BLaER1 (cell line): ENCODE measurements around the gene TSPAN7.

ENCODE experiments used
- H3K27ac ChIP-seq: shearing (Covaris generic); formaldehyde crosslinking; 2 replicates; pipeline ENCODE4 v1.8.1; 2022
- H3K27me3 ChIP-seq: shearing (Covaris generic); formaldehyde crosslinking; 2 replicates; pipeline ENCODE4 v1.8.1; 2022
- H3K36me3 ChIP-seq: shearing (Covaris generic); formaldehyde crosslinking; 2 replicates; pipeline ENCODE4 v1.8.1; 2022
- H3K4me1 ChIP-seq: shearing (Covaris generic); formaldehyde crosslinking; 2 replicates; pipeline ENCODE4 v1.8.1; 2022
- H3K4me2 ChIP-seq: shearing (Covaris generic); formaldehyde crosslinking; 2 replicates; pipeline ENCODE4 v1.8.1; 2022
- H3K4me3 ChIP-seq: shearing (Covaris generic); formaldehyde crosslinking; 2 replicates; pipeline ENCODE4 v1.8.1; 2022
- H3K9ac ChIP-seq: shearing (Covaris generic); formaldehyde crosslinking; 2 replicates; pipeline ENCODE4 v1.8.1; 2022
- H3K9me3 ChIP-seq: shearing (Covaris generic); formaldehyde crosslinking; 2 replicates; pipeline ENCODE4 v1.8.1; 2022
- H4K20me1 ChIP-seq: shearing (Covaris generic); formaldehyde crosslinking; 2 replicates; pipeline ENCODE4 v1.8.1; 2022
- Cebpa-rat ChIP-seq: shearing (Covaris generic); IDR thresholded peaks from 2 replicates; pipeline ENCODE4 v1.8.1; 2022

The TSPAN7 gene

DNA sequence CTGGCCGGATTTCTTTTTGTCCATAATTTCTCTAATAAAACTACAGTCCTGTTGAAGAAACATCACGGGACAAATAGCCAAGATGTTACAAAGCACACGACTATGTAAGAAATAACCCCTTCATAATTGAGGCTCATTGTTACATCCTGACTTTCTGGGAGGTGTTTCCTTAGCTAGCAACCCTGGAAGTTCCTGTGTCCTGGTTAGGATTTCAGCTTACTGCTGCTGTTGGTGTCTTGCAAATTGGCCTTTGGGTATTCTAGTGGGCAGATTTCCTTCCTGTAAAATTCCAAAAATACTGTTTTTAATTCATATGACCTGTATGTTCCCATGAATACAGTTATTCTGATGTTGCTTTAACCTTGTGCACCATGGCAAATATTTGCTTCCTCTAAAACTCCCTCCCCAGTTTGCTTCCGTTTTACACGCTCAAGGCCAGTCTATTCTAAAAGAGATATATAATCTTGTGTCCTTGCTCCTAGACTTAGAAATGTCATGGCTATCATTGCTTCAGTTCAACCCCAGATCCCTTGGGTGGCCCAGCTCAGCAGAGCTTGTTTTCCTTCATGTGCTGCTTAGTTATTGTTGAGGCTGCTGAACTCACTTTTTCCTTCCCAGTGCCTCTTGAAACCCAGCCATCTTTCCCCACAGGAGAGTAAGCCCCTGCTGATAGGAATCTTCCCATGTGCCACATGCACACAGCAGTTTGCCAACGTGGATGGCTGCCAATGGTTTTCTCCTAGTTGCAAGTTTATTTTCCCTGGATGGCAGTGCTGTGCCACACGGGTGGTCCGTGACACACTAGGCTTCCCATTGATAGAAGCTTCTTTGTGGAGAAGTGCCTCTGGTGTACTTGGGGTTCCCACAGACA, 75.8 kb downstream of the TSPAN7 start:
- no peak overlapping the region for H3K27ac ChIP-seq
- no peaks in the 10 kb centered on the region for H3K36me3 ChIP-seq
- H3K4me1 ChIP-seq, result 0 out of 2 replicates have a peak, but pooled peaks cover 3% of the 10 kb centered on the region
- no peak overlapping the region for H3K4me3 ChIP-seq
- H3K4me2 ChIP-seq, result no peak overlapping the region
- H4K20me1 ChIP-seq, result no peaks in the 10 kb centered on the region
- no peaks in the 10 kb centered on the region for H3K27me3 ChIP-seq
- H3K9me3 ChIP-seq, result no peaks in the 10 kb centered on the region
- no peak overlapping the region for H3K9ac ChIP-seq
- no peak for TF ChIP-seq Cebpa-rat

DNA sequence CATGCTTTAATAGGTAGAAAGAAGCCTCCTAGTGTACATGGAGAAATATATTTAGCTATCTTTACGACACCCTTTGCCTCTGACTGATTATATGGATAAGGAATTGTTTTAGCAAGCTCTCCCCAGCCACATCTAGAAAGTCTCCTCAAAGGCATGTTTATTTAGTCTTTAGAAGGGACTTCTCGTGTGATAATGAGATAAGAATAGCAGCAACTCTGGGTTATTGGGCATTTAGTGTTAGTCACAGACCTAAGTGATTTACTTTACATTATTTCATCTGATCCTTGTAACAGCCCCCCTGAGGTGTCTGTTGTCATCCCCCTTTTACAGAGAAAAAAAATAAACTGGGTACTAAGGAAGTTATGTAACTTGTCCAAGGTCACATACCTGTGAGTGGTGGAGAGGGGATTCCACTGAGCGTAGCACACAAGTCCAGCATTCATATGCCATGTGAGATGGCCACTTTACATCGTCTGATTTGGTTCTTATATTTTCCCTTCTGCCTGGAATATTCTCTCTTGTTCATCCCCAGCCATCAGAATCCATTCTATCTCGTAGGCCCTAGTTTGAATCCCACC, 77.7 kb downstream of the TSPAN7 start:
- Histone ChIP-seq H3K27me3 (no peaks in the 10 kb centered on the region), H3K4me1 (0 out of 2 replicates have a peak, but pooled peaks cover 3% of the 10 kb centered on the region), H4K20me1 (no peaks in the 10 kb centered on the region), H3K27ac (no peak overlapping the region), H3K4me3 (no peak overlapping the region), H3K9me3 (no peaks in the 10 kb centered on the region), H3K4me2 (no peak overlapping the region), H3K36me3 (no peaks in the 10 kb centered on the region), H3K9ac (no peak overlapping the region)
- TF ChIP-seq Cebpa-rat, result no peak

DNA sequence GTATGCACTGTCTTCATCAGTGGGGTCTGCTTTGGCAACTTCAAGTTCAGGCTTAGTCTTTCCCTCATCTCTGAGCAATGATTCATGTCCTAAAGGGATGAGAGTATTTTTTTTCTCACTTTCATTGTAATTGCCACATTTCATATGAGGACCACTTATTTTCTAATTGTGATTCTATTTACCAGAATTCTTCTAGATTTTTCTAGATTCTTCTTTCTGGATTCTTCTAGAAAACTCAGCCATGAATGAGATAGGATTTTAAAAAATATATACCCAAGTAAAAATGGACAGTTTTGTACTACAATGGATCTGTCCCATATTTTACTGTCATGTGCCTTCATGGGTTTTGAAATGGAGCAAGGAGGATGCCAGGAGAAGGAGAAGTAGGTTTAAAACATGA, 78.4 kb downstream of the TSPAN7 start:
- no peaks in the 10 kb centered on the region for H3K9me3 ChIP-seq
- no peaks in the 10 kb centered on the region for H3K36me3 ChIP-seq
- TF ChIP-seq Cebpa-rat, result no peak
- 0 out of 2 replicates have a peak, but pooled peaks cover 2% of the 10 kb centered on the region for H3K4me1 ChIP-seq
- H3K4me3 ChIP-seq, result no peak overlapping the region
- H3K4me2 ChIP-seq, result no peak overlapping the region
- H3K9ac ChIP-seq, result no peak overlapping the region
- H4K20me1 ChIP-seq, result no peaks in the 10 kb centered on the region
- H3K27ac ChIP-seq, result no peak overlapping the region
- H3K27me3 ChIP-seq, result no peaks in the 10 kb centered on the region

DNA sequence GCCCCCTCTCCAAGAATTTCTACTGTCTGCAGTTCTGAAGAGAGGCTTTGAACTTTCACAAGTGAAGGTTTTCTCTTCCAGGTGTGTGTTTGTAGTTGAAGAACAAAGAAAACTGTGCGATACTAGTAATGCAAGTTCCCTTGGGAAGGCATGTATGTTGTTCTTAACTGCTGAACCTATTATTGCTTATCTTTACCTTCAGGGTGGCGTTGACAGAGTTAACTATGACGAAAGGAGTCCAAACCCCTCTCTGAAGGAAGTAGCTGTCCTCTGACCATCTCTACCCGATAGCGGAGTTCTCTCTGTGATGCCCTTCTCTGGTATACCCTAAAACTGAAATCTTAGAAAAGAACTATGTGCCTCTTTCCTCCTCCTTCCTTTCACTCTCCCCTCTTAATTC, 79.9 kb downstream of the TSPAN7 start:
- Histone ChIP-seq H3K4me1 (no peaks in the 10 kb centered on the region), H3K4me2 (no peak overlapping the region), H3K9me3 (no peaks in the 10 kb centered on the region), H3K27ac (no peak overlapping the region), H3K4me3 (no peak overlapping the region), H3K36me3 (no peaks in the 10 kb centered on the region), H3K9ac (no peak overlapping the region), H4K20me1 (no peaks in the 10 kb centered on the region), H3K27me3 (no peaks in the 10 kb centered on the region)
- TF ChIP-seq Cebpa-rat, result no peak

DNA sequence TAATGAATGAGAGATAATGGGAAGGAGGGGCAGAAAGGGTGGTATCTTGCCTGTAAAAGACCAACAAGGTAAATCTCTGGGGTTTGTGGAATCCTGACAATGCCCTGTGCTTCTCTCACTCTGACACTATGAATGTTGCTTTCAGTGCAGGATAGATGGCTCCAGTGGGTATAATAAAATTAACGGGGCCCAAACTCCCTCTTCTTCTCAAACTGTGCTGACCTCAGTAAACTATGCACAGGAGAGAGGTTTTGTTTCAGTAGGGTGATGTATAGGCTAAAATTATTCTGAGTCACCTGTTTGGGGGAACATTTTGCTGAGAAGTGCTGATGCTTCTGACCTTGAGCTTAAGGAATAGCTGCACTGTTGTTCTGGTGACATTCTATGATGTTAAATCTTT, 82.6 kb downstream of the TSPAN7 start:
- Histone ChIP-seq H3K27me3 (no peaks in the 10 kb centered on the region), H4K20me1 (no peaks in the 10 kb centered on the region), H3K4me3 (no peak overlapping the region), H3K9ac (no peak overlapping the region), H3K4me2 (no peak overlapping the region), H3K36me3 (no peaks in the 10 kb centered on the region), H3K4me1 (no peaks in the 10 kb centered on the region), H3K27ac (no peak overlapping the region), H3K9me3 (no peaks in the 10 kb centered on the region)
- TF ChIP-seq Cebpa-rat, result no peak

DNA sequence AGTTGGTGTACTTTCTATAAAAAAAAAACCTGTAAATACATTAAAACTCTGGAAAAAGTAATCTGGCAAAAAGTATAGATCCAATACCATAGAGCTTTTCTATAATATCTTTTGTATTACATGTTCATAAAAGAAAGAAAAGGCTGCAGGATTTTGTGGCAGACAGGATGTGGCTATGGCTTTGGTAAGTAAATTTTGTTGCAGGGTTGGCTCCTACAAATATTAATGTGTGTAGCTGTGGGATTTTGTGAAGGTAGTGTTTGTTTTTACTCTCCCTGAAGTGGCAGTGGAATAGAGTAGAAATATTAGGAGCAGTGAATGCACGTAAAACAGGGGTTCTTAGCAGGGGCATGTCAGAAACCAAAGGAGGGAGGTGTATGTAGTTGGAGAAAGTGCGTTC, 84.8 kb downstream of the TSPAN7 start:
- H3K27me3 ChIP-seq, result no peaks in the 10 kb centered on the region
- H3K36me3 ChIP-seq, result no peaks in the 10 kb centered on the region
- H3K4me2 ChIP-seq, result no peak overlapping the region
- H3K4me3 ChIP-seq, result no peak overlapping the region
- H4K20me1 ChIP-seq, result no peaks in the 10 kb centered on the region
- no peak for TF ChIP-seq Cebpa-rat
- H3K9ac ChIP-seq, result no peak overlapping the region
- H3K4me1 ChIP-seq, result peaks cover 13% of the 10 kb centered on the region
- no peak overlapping the region for H3K27ac ChIP-seq
- no peaks in the 10 kb centered on the region for H3K9me3 ChIP-seq

DNA sequence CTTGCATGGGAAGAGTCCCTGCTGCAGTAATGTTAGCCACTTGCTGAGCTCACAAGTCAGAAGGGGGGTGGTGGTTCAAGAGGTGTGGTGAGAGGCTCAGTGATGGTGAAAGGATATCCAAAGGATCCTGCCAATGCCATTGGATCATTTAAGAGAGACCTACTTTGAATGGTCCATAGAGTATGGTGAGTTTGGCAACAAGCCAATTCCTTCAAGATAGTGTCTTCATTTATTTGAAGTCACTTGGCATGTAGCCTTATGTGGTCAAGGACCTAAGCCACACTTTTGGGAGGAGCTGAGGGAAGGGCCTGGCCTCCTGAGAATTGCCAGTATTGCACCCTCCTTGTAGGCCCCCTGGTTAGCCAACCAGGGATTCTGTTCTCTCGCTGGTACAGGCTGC, 87.9 kb downstream of the TSPAN7 start:
- Histone ChIP-seq H3K4me1 (peaks cover 13% of the 10 kb centered on the region), H3K27me3 (no peaks in the 10 kb centered on the region), H3K4me2 (peak overlapping the region; percentile 39; the same call in 1 of the 2 replicates), H3K27ac (no peak overlapping the region), H3K9me3 (no peaks in the 10 kb centered on the region), H3K4me3 (no peak overlapping the region), H3K36me3 (no peaks in the 10 kb centered on the region), H3K9ac (no peak overlapping the region), H4K20me1 (no peaks in the 10 kb centered on the region)
- TF ChIP-seq Cebpa-rat, result no peak

DNA sequence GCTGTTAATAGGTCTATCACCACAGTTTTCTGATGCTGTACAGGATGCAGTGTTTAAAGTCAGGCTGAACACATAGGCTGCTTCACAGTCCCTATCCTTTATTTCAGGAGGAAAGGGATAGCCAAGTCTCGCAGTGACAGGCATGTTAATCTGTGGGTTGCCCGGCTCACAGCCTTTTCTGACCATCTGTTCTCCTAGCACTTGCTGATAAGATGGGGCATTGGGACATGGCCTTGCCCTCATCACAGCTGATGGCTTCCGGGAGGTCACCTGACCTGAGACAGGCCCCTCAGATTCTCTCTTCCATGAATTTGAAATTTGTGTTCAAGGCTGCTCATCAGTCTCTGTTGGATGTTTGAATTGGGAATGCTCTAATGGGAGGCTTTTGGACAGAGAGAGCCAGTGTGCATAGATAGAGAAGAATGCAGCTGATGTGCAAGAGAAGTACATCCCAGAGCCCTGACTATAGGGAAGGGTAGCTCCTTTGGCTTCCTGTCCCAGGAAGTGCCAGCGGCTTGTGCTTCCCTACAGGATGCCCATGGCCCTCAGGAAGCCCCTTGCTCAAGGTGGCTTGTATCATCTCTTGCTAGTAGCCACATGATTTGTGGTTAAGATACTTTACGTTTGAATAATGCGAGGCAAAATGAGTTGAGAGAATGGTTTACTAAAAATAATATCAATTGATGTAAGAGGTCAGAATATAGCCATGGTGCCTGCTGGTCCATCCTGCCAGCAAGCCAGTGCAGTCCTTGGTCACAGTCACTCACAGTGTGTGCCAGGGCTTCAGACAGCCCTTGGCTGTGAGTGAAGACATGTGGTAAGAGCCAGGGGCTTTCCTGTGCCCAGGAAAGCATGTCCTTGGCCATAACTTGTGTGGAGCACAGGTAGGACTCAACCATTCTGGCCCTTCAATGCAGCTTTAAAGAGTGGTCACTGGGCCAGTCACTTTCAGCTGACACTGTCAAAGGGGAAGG, 88.6 kb downstream of the TSPAN7 start:
- H3K9me3 ChIP-seq, result no peaks in the 10 kb centered on the region
- no peak overlapping the region for H3K27ac ChIP-seq
- H3K4me1 ChIP-seq, result peaks cover 13% of the 10 kb centered on the region
- no peak overlapping the region for H3K9ac ChIP-seq
- TF ChIP-seq Cebpa-rat, result no peak
- no peaks in the 10 kb centered on the region for H3K36me3 ChIP-seq
- H3K4me2 ChIP-seq, result peak overlapping the region; percentile 39
- H3K27me3 ChIP-seq, result no peaks in the 10 kb centered on the region
- H4K20me1 ChIP-seq, result no peaks in the 10 kb centered on the region
- H3K4me3 ChIP-seq, result no peak overlapping the region

DNA sequence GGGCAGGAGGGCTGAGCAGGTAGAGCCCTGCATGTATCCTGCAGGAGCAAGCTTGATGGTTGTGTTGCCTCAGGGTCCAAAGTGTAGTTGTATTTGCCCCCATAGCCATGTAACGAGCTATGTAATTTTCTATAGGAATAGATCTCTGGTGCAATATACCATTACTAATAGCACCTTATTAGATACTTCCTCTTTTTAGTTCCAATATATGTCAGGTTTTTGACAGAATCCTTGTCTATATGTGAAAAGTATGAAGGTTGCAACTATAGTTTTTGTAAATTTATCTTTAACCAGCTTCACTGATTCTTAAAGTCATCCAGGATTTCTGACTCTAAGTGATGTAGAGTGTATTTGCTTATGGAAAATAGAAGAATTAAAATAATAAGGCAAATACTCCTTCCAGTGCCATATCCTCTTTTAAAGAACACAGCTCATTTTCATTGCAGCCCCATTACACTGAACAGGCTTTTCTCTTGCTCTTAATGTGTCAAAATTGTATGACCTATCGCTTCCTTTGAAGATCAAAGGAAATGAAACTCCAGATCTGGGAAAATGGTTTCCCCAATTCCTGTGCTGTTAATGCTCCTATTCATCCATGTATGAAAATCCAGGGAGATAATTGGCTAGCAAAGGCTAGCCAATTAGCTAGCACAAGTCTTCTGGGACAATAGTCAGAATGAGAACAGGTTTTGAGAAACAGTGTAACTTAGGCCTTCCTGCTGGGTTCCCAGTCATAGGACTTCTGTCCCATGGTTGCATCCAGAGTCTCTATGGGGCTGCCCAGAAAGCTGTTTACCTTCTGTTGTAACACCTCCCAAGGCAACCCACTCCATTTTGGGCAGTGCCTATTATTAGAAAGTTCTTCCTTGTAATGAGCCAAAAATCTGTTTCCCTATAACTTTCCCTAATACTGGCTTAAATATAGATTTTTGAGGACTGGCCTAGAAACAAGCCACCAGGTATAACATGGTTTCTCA, 90.6 kb downstream of the TSPAN7 start:
- H3K27ac ChIP-seq, result no peak overlapping the region
- no peak overlapping the region for H3K4me2 ChIP-seq
- no peak overlapping the region for H3K9ac ChIP-seq
- H3K9me3 ChIP-seq, result no peaks in the 10 kb centered on the region
- peaks cover 13% of the 10 kb centered on the region for H3K4me1 ChIP-seq
- H4K20me1 ChIP-seq, result no peaks in the 10 kb centered on the region
- H3K27me3 ChIP-seq, result no peaks in the 10 kb centered on the region
- no peak overlapping the region for H3K4me3 ChIP-seq
- no peaks in the 10 kb centered on the region for H3K36me3 ChIP-seq
- no peak for TF ChIP-seq Cebpa-rat
